OCI-LY3 (cell line): Measurements from ENCODE around the gene CALHM4.

Experiments used
- CTCF ChIP-seq: fragments of 200-600, 300-600 bp; sonication (generic); IDR thresholded peaks from 2 replicates; pipeline ENCODE4 v1.5.1; 2014; ENCODE audit warnings: antibody characterized with exemption, low read length, low read depth
- EZH2phosphoT487 ChIP-seq: fragments of 200-600 bp; shearing (Covaris generic); IDR thresholded peaks from 2 replicates; pipeline ENCODE4 v1.6.1; 2018; ENCODE audit warnings: antibody characterized with exemption, mixed run types, low read depth

GRCh38 chr6:116553451-116553850 lies at the start of gene CALHM4:
- TF ChIP-seq CTCF, result no peak
- no peak for TF ChIP-seq EZH2phosphoT487
